C1 segment of cervical spinal cord (tissue), 14 donors: ENCODE data around the gene SENP5.
"Not testable (repeated sequence)": the region's sequence is repeated elsewhere in the genome, so short reads cannot be mapped to it uniquely, and the experiment has no call there.

Experiments
- DNase-seq, 14 donors: peaks; one replicate each; lab custom pipeline; 2025; lab: John Stamatoyannopoulos, UW

The SENP5 gene, protein sequence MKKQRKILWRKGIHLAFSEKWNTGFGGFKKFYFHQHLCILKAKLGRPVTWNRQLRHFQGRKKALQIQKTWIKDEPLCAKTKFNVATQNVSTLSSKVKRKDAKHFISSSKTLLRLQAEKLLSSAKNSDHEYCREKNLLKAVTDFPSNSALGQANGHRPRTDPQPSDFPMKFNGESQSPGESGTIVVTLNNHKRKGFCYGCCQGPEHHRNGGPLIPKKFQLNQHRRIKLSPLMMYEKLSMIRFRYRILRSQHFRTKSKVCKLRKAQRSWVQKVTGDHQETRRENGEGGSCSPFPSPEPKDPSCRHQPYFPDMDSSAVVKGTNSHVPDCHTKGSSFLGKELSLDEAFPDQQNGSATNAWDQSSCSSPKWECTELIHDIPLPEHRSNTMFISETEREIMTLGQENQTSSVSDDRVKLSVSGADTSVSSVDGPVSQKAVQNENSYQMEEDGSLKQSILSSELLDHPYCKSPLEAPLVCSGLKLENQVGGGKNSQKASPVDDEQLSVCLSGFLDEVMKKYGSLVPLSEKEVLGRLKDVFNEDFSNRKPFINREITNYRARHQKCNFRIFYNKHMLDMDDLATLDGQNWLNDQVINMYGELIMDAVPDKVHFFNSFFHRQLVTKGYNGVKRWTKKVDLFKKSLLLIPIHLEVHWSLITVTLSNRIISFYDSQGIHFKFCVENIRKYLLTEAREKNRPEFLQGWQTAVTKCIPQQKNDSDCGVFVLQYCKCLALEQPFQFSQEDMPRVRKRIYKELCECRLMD

GRCh38 chr3:196867507-196868296 lies at the start of gene SENP5:
Gene SENP5 (plus strand): TSS chr3:196867920. CDS start chr3:196885182, 17,262 bp downstream.
- DNase-seq, result peak; percentile 47 to 95 (median 86)

- DNase-seq, result no peak
These were observed 45.8 kb upstream of the SENP5 start for GRCh38 chr3:196821806-196822355.

DNA sequence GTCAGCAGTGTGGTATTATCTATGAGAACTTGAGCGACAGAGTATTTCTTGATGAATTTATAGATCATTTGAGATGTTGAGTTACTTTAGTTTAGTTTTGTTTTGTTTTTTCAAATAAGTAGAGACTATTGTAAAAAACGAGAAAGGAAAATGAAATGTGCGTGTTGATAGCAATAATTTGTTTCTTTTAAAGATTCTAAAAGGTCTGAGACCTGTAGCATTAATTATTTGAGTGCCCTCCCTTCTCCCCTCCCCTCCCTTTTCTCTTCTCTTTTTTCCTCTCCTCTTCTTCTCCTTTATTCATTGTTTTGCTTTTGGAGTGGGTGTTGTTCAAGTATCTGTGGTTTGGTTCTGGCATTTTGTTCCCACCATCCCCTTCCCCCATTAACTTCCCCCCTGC lies 38.1 kb upstream of the SENP5 start:
- DNase-seq, result not testable (repeated sequence)

GRCh38 chr3:196835086-196835485 lies 32.6 kb upstream of the SENP5 start:
- no peak for DNase-seq

DNA sequence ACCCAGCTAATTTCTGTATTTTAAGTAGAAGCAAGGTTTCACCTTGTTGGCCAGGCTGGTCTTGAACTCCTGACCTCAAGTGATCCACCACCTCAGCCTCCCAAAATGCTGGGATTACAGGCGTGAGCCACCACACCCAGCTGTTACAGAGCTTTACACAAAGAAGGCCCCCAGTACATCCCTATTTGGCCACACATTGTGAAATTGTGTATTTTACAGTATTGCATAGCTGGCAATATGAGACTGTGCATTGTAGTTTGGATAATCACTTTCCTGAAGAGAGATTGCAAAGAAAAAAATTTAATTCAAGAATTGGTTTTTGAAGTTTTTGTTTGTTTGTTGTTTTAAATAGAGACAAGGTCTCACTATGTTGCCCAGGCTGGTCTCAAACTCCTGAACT lies 31.1 kb upstream of the SENP5 start:
- not testable (repeated sequence) for DNase-seq

- peak in 6 of 14 donors; percentile 0 to 23 (median 6) for DNase-seq
These were observed 29.8 kb upstream of the SENP5 start for GRCh38 chr3:196837819-196838420.

DNA sequence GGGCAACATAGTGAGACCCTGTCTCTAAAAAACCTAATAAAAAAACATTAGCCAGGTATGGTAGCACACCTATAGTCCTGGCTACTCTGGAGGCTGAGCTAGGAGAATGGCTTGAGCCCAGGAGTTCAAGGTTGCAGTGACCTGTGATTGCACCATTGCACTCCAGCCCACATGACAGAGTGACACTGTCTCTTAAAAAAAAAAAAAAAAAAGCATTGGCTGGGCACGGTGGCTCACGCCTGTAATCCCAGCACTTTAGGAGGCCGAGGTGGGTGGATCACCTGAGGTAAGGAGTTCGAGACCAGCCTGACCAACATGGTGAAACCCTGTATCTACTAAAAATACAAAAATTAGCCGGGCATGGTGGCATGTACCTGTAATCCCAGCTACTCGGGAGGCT lies 28.4 kb upstream of the SENP5 start:
- DNase-seq, result not testable (repeated sequence)

DNA sequence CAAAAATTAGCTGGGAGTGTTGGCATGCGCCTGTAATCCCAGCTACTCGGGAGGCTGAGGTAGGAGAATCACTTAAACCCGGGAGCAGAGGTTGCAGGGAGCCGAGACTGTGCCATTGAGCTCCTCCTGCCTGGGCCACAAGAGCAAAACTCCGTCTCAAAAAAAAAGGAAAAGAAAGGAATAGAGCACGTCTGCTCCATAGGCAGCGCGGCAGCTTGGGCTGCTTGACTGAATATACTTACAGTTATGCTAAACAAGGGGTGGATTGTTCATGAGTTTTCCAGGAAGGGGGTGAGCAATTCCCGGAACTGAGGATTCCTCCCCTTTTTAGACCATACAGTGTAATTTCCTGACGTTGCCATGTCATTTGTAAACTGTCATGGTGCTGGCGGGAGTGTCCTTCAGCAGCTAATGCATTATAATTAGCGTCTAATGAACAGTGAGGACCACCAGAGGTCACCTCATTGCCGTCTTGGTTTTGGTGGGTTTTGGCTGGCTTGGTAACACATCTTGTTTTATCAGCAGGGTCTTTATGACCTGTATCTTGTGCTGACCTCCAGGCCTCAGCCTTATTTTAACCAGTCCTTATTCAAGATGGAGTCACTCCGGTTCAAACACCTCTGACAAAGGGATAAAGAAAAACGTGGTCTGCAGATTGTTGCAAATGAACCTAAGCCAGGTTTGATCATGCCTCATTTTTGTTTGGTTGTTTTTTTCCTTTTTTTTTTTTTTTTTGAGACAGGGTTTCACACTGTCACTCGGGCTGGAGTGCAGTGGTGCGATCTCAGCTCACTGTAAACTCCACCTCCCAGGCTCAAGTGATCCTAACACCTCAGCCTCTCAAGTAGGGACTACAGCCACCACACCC lies 24.9 kb upstream of the SENP5 start:
- peak in 3 of 14 donors; percentile 2 to 41 (median 37) for DNase-seq

DNA sequence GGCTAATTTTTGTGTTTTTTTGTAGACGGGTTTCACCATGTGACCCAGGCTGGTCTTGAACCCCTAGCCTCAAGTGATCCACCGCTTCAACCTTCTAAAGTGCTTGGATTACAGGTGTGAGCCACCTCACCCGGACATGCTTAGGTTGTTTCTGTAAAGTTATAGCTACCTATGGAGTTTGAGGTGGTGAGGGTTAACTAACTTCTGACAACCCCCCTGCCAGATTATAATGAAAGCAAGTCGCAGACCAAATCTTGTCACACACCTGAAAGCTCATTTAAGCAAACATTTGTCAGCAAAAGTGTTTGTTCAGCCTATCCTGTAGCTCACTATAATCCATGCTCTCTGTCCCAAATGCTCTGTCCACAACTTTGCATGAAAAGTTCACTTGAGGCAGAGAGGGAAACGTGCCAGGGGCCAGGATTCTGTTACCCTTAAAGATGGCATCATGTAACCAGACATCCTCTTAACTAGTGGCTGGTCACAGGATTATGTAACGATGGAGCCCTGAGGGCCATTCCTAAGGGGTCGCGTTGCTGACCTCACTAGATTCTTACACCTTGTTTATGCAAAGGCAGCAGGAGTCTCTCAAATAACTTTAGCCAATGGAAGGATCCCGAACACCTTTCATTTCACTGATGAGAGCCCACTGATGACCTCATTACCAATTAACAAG lies 24.1 kb upstream of the SENP5 start:
- no peak for DNase-seq

- not testable (repeated sequence) for DNase-seq
These were observed 23.2 kb upstream of the SENP5 start for GRCh38 chr3:196844235-196845219.

GRCh38 chr3:196848375-196848774 lies 19.3 kb upstream of the SENP5 start:
- DNase-seq, result not testable (repeated sequence)

GRCh38 chr3:196849180-196849741 lies 18.5 kb upstream of the SENP5 start:
- no peak for DNase-seq

DNA sequence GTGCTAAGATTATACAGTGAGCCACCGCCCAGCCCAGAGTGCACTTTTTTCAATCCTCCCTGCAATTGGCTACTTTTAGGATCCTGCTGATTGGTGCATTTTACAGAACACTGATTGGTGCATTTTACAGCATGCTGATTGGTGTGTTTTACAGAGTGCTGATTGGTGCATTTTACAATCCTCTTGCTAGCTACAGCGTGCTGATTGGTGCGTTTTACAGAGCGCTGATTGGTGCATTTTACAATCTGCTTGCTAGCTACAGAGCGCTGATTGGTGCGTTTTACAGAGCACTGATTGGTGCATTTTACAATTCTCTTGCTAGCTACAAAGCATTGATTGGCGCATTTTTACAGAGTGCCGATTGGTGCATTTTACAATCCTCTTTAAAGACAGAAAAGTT lies 4.7 kb upstream of the SENP5 start:
- not testable (repeated sequence) for DNase-seq

DNA sequence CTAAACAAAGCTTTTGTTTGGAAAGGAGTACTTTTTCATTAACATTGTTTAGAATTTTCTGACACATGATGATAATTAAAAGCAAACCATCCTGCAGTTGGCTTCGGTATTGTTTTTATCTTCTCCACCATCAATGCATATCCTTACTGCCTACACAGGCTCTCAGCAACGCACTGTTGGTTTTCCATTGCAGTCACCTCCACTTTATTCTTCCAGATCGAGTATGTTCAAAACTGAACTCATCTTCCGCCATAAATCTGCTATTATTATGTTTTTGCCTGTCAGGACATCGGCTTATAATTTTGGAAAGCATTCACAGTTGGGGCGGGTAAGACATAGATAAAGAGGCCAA lies 589 bp upstream of the SENP5 start:
- no peak for DNase-seq

- DNase-seq, result peak in 2 of 14 donors; percentile 17 to 29
These were observed 559 bp downstream of the SENP5 start for GRCh38 chr3:196868297-196868661.

DNA sequence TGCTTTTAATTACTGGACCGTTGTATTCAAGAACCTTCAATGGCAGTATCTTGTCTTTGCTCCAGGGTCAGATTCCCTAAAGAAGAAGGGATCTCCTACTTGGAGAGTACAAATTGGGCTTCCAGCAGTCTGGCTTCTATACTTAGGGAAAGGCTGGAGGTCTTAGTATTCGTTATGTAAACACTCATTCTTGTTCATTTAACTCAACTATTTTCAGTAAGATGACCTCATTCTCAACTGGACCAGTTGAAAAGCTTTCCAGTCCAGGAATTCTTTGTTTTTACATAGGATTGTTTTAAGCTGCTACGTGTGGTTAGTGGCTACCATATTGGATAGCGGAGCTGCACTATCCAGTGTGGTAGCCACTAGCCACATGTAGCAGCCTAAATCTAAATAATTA lies 4.6 kb downstream of the SENP5 start:
- DNase-seq, result no peak

DNA sequence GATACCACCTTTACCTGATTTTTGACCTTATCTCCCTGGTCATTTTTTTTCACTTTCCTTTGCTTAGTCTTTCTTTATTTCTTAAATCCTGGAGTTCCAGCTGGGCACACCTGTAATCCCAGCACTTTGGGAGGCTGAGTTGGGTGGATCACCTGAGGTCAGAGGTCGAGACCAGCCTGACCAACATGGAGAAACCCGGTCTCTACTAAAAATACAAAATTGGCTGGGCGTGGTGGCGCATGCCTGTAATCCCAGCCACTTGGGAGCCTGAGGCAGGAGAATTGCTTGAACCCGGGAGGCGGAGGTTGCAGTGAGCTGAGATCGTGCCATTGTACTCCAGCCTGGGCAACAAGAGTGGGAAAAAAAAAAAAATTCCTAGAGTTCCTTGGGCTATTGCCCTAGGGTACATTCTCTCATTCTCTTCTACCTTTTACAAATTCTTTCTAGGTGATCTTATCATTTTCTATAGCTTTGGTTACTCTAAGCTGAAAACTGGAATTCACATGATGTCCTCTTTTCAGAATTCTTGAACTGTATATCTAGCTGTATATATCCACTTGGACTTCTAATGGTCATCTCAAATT lies 6.9 kb downstream of the SENP5 start:
- not testable (repeated sequence) for DNase-seq

- no peak for DNase-seq
These were observed 7.5 kb downstream of the SENP5 start for GRCh38 chr3:196875258-196875657.
